ENCODE measurements around the gene CENPE.

CENPE gene

GRCh38 chr4:103105558-103106356 lies 92.4 kb downstream of the CENPE start:
- no peak for TF ChIP-seq EP300 (IDR thresholded peaks at IDR 0.05; ENCODE audit: borderline replicate concordance)
- TF ChIP-seq NFIC (IDR thresholded peaks at IDR 0.05): no peak
- no peak for TF ChIP-seq RAD21 (IDR thresholded peaks at IDR 0.05; ENCODE audit: low read depth)
- TF ChIP-seq MAX (IDR thresholded peaks at IDR 0.05): no peak
- TF ChIP-seq FOXM1 (IDR thresholded peaks at IDR 0.05; ENCODE audit: borderline replicate concordance, low read depth): no peak
- TF ChIP-seq CREB1 (IDR thresholded peaks at IDR 0.05; ENCODE audit: low read depth): no peak
- no peak for TF ChIP-seq EGR1 (IDR thresholded peaks at IDR 0.05)
- no peak for TF ChIP-seq TCF12 (IDR thresholded peaks at IDR 0.05; ENCODE audit: low read depth)
- TF ChIP-seq TEAD4 (IDR thresholded peaks at IDR 0.05): no peak
- no peak for TF ChIP-seq ZBTB7A (IDR thresholded peaks at IDR 0.05; ENCODE audit: low read depth)
- TF ChIP-seq, protein P1, sequence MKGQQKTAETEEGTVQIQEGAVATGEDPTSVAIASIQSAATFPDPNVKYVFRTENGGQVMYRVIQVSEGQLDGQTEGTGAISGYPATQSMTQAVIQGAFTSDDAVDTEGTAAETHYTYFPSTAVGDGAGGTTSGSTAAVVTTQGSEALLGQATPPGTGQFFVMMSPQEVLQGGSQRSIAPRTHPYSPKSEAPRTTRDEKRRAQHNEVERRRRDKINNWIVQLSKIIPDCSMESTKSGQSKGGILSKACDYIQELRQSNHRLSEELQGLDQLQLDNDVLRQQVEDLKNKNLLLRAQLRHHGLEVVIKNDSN (IDR thresholded peaks at IDR 0.05): no peak
- TF ChIP-seq YY1 (IDR thresholded peaks at IDR 0.05; ENCODE audit: low read depth): no peak
- TF ChIP-seq TAF1 (IDR thresholded peaks at IDR 0.05; ENCODE audit: low read depth): no peak
- TF ChIP-seq CEBPB (IDR thresholded peaks at IDR 0.05): no peak
- TF ChIP-seq, protein P2, sequence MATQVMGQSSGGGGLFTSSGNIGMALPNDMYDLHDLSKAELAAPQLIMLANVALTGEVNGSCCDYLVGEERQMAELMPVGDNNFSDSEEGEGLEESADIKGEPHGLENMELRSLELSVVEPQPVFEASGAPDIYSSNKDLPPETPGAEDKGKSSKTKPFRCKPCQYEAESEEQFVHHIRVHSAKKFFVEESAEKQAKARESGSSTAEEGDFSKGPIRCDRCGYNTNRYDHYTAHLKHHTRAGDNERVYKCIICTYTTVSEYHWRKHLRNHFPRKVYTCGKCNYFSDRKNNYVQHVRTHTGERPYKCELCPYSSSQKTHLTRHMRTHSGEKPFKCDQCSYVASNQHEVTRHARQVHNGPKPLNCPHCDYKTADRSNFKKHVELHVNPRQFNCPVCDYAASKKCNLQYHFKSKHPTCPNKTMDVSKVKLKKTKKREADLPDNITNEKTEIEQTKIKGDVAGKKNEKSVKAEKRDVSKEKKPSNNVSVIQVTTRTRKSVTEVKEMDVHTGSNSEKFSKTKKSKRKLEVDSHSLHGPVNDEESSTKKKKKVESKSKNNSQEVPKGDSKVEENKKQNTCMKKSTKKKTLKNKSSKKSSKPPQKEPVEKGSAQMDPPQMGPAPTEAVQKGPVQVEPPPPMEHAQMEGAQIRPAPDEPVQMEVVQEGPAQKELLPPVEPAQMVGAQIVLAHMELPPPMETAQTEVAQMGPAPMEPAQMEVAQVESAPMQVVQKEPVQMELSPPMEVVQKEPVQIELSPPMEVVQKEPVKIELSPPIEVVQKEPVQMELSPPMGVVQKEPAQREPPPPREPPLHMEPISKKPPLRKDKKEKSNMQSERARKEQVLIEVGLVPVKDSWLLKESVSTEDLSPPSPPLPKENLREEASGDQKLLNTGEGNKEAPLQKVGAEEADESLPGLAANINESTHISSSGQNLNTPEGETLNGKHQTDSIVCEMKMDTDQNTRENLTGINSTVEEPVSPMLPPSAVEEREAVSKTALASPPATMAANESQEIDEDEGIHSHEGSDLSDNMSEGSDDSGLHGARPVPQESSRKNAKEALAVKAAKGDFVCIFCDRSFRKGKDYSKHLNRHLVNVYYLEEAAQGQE (IDR thresholded peaks at IDR 0.05; ENCODE audit: low read depth): no peak

- TF ChIP-seq RAD21 (IDR thresholded peaks at IDR 0.05; ENCODE audit: low read depth) (no peak), CEBPB (IDR thresholded peaks at IDR 0.05) (no peak), NFIC (IDR thresholded peaks at IDR 0.05) (no peak), FOXM1 (IDR thresholded peaks at IDR 0.05; ENCODE audit: borderline replicate concordance, low read depth) (no peak), ZBTB7A (IDR thresholded peaks at IDR 0.05; ENCODE audit: low read depth) (no peak), CREB1 (IDR thresholded peaks at IDR 0.05; ENCODE audit: low read depth) (no peak), TEAD4 (IDR thresholded peaks at IDR 0.05) (no peak)
- TF ChIP-seq, protein P1 (IDR thresholded peaks at IDR 0.05): no peak
- TF ChIP-seq, protein P2 (IDR thresholded peaks at IDR 0.05; ENCODE audit: low read depth): no peak
Measured at GRCh38 chr4:103104886-103105285, 93.3 kb downstream of the CENPE start.

GRCh38 chr4:103100691-103101090 lies 97.5 kb downstream of the CENPE start:
- TF ChIP-seq MAX (IDR thresholded peaks at IDR 0.05) (no peak), ZBTB7A (IDR thresholded peaks at IDR 0.05; ENCODE audit: low read depth) (no peak), EGR1 (IDR thresholded peaks at IDR 0.05) (no peak), CREB1 (IDR thresholded peaks at IDR 0.05; ENCODE audit: low read depth) (no peak), TEAD4 (IDR thresholded peaks at IDR 0.05) (no peak), FOXM1 (IDR thresholded peaks at IDR 0.05; ENCODE audit: borderline replicate concordance, low read depth) (no peak), EP300 (IDR thresholded peaks at IDR 0.05; ENCODE audit: borderline replicate concordance) (no peak), TAF1 (IDR thresholded peaks at IDR 0.05; ENCODE audit: low read depth) (no peak), CEBPB (IDR thresholded peaks at IDR 0.05) (no peak)
- TF ChIP-seq, protein P2 (IDR thresholded peaks at IDR 0.05; ENCODE audit: low read depth): no peak

GRCh38 chr4:103099691-103100392 lies 98.3 kb downstream of the CENPE start, which contains the start of gene BDH2:
TSS of gene BDH2 (minus strand) at chr4:103099834. CDS start at chr4:103096254, 3,580 bp downstream.
- TF ChIP-seq TEAD4 (IDR thresholded peaks at IDR 0.05) (peak; percentile 54; the same call in 1 of the 2 replicates), CEBPB (IDR thresholded peaks at IDR 0.05) (0 out of 2 replicates have a peak, but pooled peaks have one; percentile 51), EGR1 (IDR thresholded peaks at IDR 0.05) (no peak), NFIC (IDR thresholded peaks at IDR 0.05) (peak; percentile 49), CREB1 (IDR thresholded peaks at IDR 0.05; ENCODE audit: low read depth) (no peak), RAD21 (IDR thresholded peaks at IDR 0.05; ENCODE audit: low read depth) (peak; percentile 75), TCF12 (IDR thresholded peaks at IDR 0.05; ENCODE audit: low read depth) (no peak)
- TF ChIP-seq, protein P2 (IDR thresholded peaks at IDR 0.05; ENCODE audit: low read depth): no peak
- TF ChIP-seq, protein P1 (IDR thresholded peaks at IDR 0.05): no peak
